ENCODE measurements around the gene C1QTNF5. TPM values are rescaled to one million over a fixed set of nuclear protein-coding genes. Genes with fewer than 3 reads are reported as not detected.

The C1QTNF5 gene
- total RNA-seq, 4 donors from 2014 or later = 5.3 to 18.8 (median 10.3) TPM

DNA sequence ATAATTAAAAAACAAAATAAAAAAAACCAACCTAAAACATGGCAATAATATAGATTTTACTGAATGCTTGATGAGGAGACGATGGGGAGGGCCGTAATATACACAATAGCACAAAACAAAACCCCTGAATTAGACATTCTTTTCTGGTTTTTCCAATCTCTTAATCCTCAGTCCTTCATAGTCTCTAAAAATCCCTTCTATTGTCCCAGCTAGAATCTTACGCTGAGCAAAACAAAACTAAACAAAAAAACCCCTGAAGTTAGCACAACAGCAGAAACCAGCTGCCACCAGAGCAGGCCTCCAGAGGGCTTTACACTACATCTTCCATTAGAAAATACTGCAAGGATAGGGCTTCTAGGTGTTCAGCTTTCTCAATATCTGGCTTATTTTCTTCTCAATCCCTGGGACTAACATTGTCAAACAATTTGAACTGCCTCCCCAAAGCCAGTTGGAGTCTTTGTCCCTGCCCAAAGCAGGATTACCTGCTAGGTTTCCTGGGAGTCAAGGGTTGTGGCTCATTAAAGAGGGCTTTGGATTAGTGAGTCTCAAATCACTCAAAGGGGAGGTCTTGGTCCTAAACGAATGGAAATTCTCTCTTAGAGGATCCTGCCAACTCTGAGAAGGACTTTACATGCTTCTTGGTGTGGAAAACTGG, 8.4 kb downstream of the C1QTNF5 start:
- no peaks in the 10 kb centered on the region for H3K9me3 ChIP-seq
- H3K36me3 ChIP-seq = peaks cover 0 to 18% (median 0%) of the 10 kb centered on the region in 3 donors
- H3K27me3 ChIP-seq = no peaks in the 10 kb centered on the region
- no peak overlapping the region for H3K27ac ChIP-seq
- H3K4me1 ChIP-seq = peaks cover 11 to 34% (median 12%) of the 10 kb centered on the region in 3 donors
- intact Hi-C loops (cut with DNase I) = no loop called here
- DNase-seq = no peak
- no peak overlapping the region for H3K4me3 ChIP-seq
- WGBS, 2 donors = 76 to 82% methylated on average over 4 of the region's 4 CpGs
- no peak for TF ChIP-seq CTCF (IDR thresholded peaks at IDR 0.05)
- no peak for TF ChIP-seq POLR2A (IDR thresholded peaks at IDR 0.05)

- H3K36me3 ChIP-seq = no peaks in the 10 kb centered on the region
- no peaks in the 10 kb centered on the region for H3K27me3 ChIP-seq
- 65 to 75% methylated on average over 1 of the region's 1 CpG for WGBS, 2 donors
- TF ChIP-seq POLR2A (IDR thresholded peaks at IDR 0.05) = no peak
- TF ChIP-seq CTCF (IDR thresholded peaks at IDR 0.05) = no peak
- H3K4me1 ChIP-seq = peaks cover 4 to 13% (median 6%) of the 10 kb centered on the region in 3 donors
- no peak overlapping the region for H3K27ac ChIP-seq
- no peak for DNase-seq
- H3K4me3 ChIP-seq = no peak overlapping the region
- intact Hi-C loops (cut with DNase I) = no loop called here
- no peaks in the 10 kb centered on the region for H3K9me3 ChIP-seq
Measured at GRCh38 chr11:119330237-119330636, 10.4 kb downstream of the C1QTNF5 start.

DNA sequence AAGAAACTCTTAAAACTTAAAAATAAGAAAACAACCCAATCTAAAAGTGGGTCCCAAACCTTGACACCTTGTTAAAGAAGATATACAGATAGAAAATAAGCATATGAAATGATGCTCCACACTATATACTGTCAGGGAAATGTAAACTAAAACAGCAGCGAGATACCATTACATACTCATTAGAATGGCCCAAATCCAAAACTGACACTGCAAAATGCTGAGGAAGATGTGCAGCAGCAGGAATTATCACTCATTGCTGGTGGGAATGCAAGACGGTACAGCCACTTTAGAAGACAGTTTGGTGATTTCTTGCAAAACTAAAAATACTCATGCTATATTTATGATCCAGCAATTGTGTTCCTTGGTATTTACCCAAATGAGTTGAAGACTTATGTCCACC, 11.4 kb downstream of the C1QTNF5 start:
- intact Hi-C loops (cut with DNase I) = no loop called here
- Histone ChIP-seq H3K4me3 (no peak overlapping the region), H3K27ac (no peak overlapping the region), H3K27me3 (no peaks in the 10 kb centered on the region), H3K36me3 (no peaks in the 10 kb centered on the region), H3K9me3 (no peaks in the 10 kb centered on the region), H3K4me1 (peaks cover 0 to 7% (median 0%) of the 10 kb centered on the region in 3 donors)
- WGBS, 2 donors = 53 to 59% methylated on average over 2 of the region's 2 CpGs
- no peak for TF ChIP-seq CTCF (IDR thresholded peaks at IDR 0.05)
- TF ChIP-seq POLR2A (IDR thresholded peaks at IDR 0.05) = no peak
- no peak for DNase-seq

- intact Hi-C loops (cut with DNase I) = loop anchor here (5.0 kb wide), 1 partner anchor 117 kb away; the partner anchor contains the start of gene CBL
- 68 to 71% methylated on average over 4 of the region's 4 CpGs for WGBS, 2 donors
Measured at GRCh38 chr11:119324189-119324588, 16.5 kb downstream of the C1QTNF5 start.

More at GRCh38 chr11:119324189-119324588, 16.5 kb downstream of the C1QTNF5 start:
- peaks cover 13 to 35% (median 26%) of the 10 kb centered on the region in 3 donors for H3K4me1 ChIP-seq
- no peaks in the 10 kb centered on the region for H3K9me3 ChIP-seq
- H3K4me3 ChIP-seq = no peak overlapping the region
- H3K27me3 ChIP-seq = peaks cover 0 to 3% (median 0%) of the 10 kb centered on the region in 4 donors
- TF ChIP-seq CTCF (IDR thresholded peaks at IDR 0.05) (no peak), POLR2A (IDR thresholded peaks at IDR 0.05) (no peak)
- H3K27ac ChIP-seq = no peak overlapping the region
- no peak for DNase-seq
- H3K36me3 ChIP-seq = no peaks in the 10 kb centered on the region
